Karpas-422 (cell line): ENCODE data around the gene RPS8. TPM values are rescaled to one million over a fixed set of nuclear protein-coding genes. Genes with fewer than 3 reads are reported as not detected.
"Not testable (repeated sequence)": the region's sequence is repeated elsewhere in the genome, so short reads cannot be mapped to it uniquely, and the experiment has no call there.

Experiments used
- DNase-seq: peaks from one replicate; pipeline ENCODE4 v3.0.0-alpha.2; 2015
- H2AFZ ChIP-seq: fragments of 200-600 bp; sonication (generic); 2 replicates; pipeline ENCODE4 v1.6.1; 2014; ENCODE audit warnings: antibody characterized with exemption, low read length, mixed read lengths
- H3K27ac ChIP-seq: fragments of 200-600 bp; sonication (generic); 2 replicates; pipeline ENCODE4 v1.5.1; 2014; ENCODE audit warnings: mild to moderate bottlenecking, low read length, moderate library complexity
- H3K27me3 ChIP-seq: fragments of 200-600 bp; sonication (generic); 2 replicates; pipeline ENCODE4 v1.6.1; 2014; ENCODE audit warnings: low read length, mixed read lengths
- H3K36me3 ChIP-seq: fragments of 200-600 bp; sonication (generic); 2 replicates; pipeline ENCODE4 v1.6.1; 2014; ENCODE audit warnings: low read length, mixed read lengths; ENCODE audit not compliant: insufficient read depth
- H3K4me1 ChIP-seq: fragments of 200-600 bp; sonication (generic); 2 replicates; pipeline ENCODE4 v1.6.1; 2014; ENCODE audit warnings: mild to moderate bottlenecking, low read length, mixed read lengths
- H3K4me2 ChIP-seq: fragments of 200-600 bp; sonication (generic); 2 replicates; pipeline ENCODE4 v1.6.1; 2014; ENCODE audit warnings: low read length, low read depth, mild to moderate bottlenecking; ENCODE audit not compliant: poor library complexity, severe bottlenecking
- H3K4me3 ChIP-seq: fragments of 200-600 bp; sonication (generic); 2 replicates; pipeline ENCODE4 v1.5.1; 2014; ENCODE audit warnings: mild to moderate bottlenecking, antibody characterized with exemption, low read length, mixed read lengths
- H3K79me2 ChIP-seq: fragments of 200-600 bp; sonication (generic); 2 replicates; pipeline ENCODE4 v1.6.1; 2014; ENCODE audit warnings: mild to moderate bottlenecking, low read length, mixed read lengths
- H3K9ac ChIP-seq: fragments of 200-600 bp; sonication (generic); 2 replicates; pipeline ENCODE4 v1.6.0; 2014; ENCODE audit warnings: low read length
- H3K9me2 ChIP-seq: fragments of 200-600 bp; sonication (generic), shearing (Covaris generic); replicated peaks from 2 replicates; pipeline ENCODE4 v1.6.0; 2014; ENCODE audit warnings: mild to moderate bottlenecking, low read length, moderate library complexity; ENCODE audit not compliant: insufficient read depth
- H3K9me3 ChIP-seq: fragments of 300-700, 200-600 bp; sonication (generic); 2 replicates; pipeline ENCODE4 v1.6.1; 2014; ENCODE audit warnings: low read length, mixed read lengths
- H4K20me1 ChIP-seq: fragments of 200-600 bp; sonication (generic); 2 replicates; pipeline ENCODE4 v1.6.1; 2014; ENCODE audit warnings: mild to moderate bottlenecking, antibody characterized with exemption, low read length, low read depth; ENCODE audit not compliant: insufficient read depth
- total RNA-seq: library from RNA; depleted of rRNA; stranded (reverse); fragments of >200 nt; shearing (Covaris generic); gene quantifications from 2 replicates; pipeline ENCODE4 v1.2.3, GENCODE V29; 2014; ENCODE audit warnings: low replicate concordance

Gene RPS8
- total RNA-seq, 1 experiment from 2014 or later, result 3,372 TPM

GRCh38 chr1:44808938-44809917, 33.9 kb downstream of the RPS8 start:
- peak overlapping the region; percentile 55 for H3K27ac ChIP-seq
- H3K9me2 ChIP-seq, result no peaks in the 10 kb centered on the region
- no peaks in the 10 kb centered on the region for H4K20me1 ChIP-seq
- no peaks in the 10 kb centered on the region for H3K9me3 ChIP-seq
- no peak overlapping the region for H3K4me3 ChIP-seq
- DNase-seq, result peak; percentile 62
- peaks cover 32% of the 10 kb centered on the region for H3K4me1 ChIP-seq
- H3K36me3 ChIP-seq, result peaks cover 3% of the 10 kb centered on the region; the same call in 1 of the 2 replicates
- H3K9ac ChIP-seq, result peak overlapping the region; percentile 23
- no peak overlapping the region for H2AFZ ChIP-seq
- no peaks in the 10 kb centered on the region for H3K27me3 ChIP-seq
- no peak overlapping the region for H3K4me2 ChIP-seq
- H3K79me2 ChIP-seq, result no peaks in the 10 kb centered on the region

DNA sequence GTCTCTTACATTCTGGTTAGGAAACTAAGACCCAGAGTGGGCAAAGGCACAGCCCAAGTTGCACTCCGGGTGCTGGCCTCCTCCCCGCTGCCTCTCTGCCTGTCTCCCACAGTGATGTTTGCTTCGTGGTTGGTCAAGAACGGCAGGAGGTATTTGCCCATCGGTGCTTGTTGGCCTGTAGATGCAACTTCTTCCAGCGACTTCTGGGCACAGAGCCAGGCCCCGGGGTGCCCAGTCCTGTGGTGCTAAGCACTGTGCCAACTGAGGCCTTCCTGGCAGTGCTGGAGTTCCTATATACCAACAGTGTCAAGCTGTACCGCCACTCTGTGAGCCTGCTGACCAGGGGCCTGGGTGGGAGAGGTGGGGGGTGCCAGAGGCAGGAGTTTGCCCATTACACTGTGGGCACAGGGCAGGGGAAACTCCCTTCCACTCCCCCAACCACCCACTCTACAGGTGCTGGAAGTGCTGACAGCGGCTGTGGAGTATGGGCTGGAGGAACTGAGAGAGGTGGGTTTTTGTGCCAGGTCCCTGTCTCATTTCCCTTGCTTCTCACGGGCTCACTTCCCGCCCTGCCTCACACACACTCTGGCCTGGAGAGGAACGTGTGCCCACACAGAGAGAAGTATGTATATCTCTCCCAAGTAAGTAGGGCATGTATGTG, 34.9 kb downstream of the RPS8 start:
- Histone ChIP-seq H3K36me3 (no peaks in the 10 kb centered on the region), H3K79me2 (no peaks in the 10 kb centered on the region), H3K4me1 (peaks cover 32% of the 10 kb centered on the region), H3K27ac (no peak overlapping the region), H3K4me2 (no peak overlapping the region), H2AFZ (no peak overlapping the region), H3K9ac (no peak overlapping the region), H3K4me3 (no peak overlapping the region), H3K9me2 (no peaks in the 10 kb centered on the region), H4K20me1 (no peaks in the 10 kb centered on the region), H3K9me3 (no peaks in the 10 kb centered on the region), H3K27me3 (no peaks in the 10 kb centered on the region)
- DNase-seq, result no peak

GRCh38 chr1:44810762-44811105, 35.4 kb downstream of the RPS8 start:
- H3K9ac ChIP-seq, H3K79me2 ChIP-seq, H3K9me2 ChIP-seq, H3K4me3 ChIP-seq, H3K4me2 ChIP-seq, DNase-seq, H3K27me3 ChIP-seq, H2AFZ ChIP-seq, H4K20me1 ChIP-seq, H3K9me3 ChIP-seq, H3K27ac ChIP-seq, H3K36me3 ChIP-seq: not testable (repeated sequence)
- H3K4me1 ChIP-seq, result peaks cover 32% of the 10 kb centered on the region

DNA sequence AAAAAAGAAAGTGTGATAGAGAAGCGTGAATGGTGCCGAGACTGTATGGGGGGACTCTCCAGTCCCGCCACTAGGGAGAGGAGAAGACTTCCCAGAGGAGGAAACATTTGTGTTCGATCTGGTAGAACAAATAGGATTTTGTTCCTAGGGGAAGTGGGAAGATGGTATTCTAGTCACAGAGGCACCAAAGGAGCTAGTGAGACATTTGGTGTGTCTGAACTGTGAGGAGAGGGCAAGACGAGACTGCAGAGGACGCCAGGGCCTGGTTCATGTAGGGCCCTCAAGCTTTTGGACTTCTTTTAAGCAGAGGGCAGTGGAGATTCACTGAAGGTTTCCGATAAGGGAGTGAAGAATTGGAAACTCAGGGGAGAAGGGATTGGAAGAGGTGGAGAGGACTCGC, 35.9 kb downstream of the RPS8 start:
- no peak overlapping the region for H3K4me3 ChIP-seq
- no peaks in the 10 kb centered on the region for H3K9me2 ChIP-seq
- no peak for DNase-seq
- H2AFZ ChIP-seq, result no peak overlapping the region
- no peak overlapping the region for H3K9ac ChIP-seq
- no peaks in the 10 kb centered on the region for H3K9me3 ChIP-seq
- H3K27me3 ChIP-seq, result no peaks in the 10 kb centered on the region
- H3K36me3 ChIP-seq, result no peaks in the 10 kb centered on the region
- no peaks in the 10 kb centered on the region for H4K20me1 ChIP-seq
- H3K4me2 ChIP-seq, result no peak overlapping the region
- no peaks in the 10 kb centered on the region for H3K79me2 ChIP-seq
- H3K4me1 ChIP-seq, result peaks cover 32% of the 10 kb centered on the region
- no peak overlapping the region for H3K27ac ChIP-seq

GRCh38 chr1:44812822-44813543, 37.6 kb downstream of the RPS8 start:
- no peaks in the 10 kb centered on the region for H3K79me2 ChIP-seq
- H3K9ac ChIP-seq, result no peak overlapping the region
- no peaks in the 10 kb centered on the region for H4K20me1 ChIP-seq
- H3K36me3 ChIP-seq, result no peaks in the 10 kb centered on the region
- peaks cover 18% of the 10 kb centered on the region for H3K4me1 ChIP-seq
- peak overlapping the region; percentile 65 for H3K4me2 ChIP-seq
- H3K9me2 ChIP-seq, result no peaks in the 10 kb centered on the region
- H3K27me3 ChIP-seq, result no peaks in the 10 kb centered on the region
- no peak overlapping the region for H3K27ac ChIP-seq
- H3K9me3 ChIP-seq, result no peaks in the 10 kb centered on the region
- DNase-seq, result no peak
- H2AFZ ChIP-seq, result no peak overlapping the region
- peak overlapping the region; percentile 57; the same call in 1 of the 2 replicates for H3K4me3 ChIP-seq

DNA sequence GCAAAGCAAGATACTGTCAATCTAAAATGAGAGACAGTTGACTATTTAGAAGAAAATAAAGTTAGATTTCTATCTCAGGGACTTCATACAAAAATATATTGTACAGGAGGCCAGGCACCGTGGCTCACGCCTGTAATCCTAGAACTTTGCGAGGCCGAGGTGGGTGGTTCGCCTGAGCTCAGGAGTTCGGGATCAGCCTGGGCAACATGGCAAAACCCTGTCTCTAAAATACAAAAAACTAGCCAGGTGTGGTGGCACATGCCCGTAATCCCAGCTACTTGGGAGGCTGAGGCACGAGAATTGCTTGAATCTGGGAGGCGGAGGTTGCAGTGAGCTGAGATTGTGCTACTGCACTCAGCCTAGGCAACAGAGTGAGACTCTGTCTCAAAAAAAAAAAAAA, 40.6 kb downstream of the RPS8 start:
- not testable (repeated sequence) for H3K9ac ChIP-seq, H3K4me3 ChIP-seq, H3K9me3 ChIP-seq, DNase-seq, H3K27ac ChIP-seq, H3K4me2 ChIP-seq, H3K9me2 ChIP-seq, H3K27me3 ChIP-seq, H3K36me3 ChIP-seq, H3K79me2 ChIP-seq, H4K20me1 ChIP-seq, H2AFZ ChIP-seq
- peaks cover 26% of the 10 kb centered on the region for H3K4me1 ChIP-seq

DNA sequence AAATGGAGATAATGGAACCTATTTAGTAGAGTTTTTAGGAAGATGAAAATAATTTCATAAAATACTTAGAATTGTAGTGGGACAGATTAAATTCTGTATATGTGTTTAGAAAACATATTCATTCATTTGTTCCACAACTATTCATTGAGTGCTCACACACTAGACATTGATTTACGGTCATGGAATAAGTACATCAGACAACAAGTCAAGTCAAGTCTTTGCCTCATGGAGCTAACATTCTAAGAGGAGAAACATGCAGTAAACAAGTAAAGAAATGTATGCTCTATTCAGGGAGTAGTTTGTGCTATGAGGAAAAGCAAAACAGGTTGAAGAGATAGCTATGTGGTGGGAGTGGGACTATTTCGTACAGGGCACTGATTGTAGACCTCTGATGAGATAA, 42.0 kb downstream of the RPS8 start:
- Histone ChIP-seq H4K20me1 (no peaks in the 10 kb centered on the region), H3K27me3 (no peaks in the 10 kb centered on the region), H3K9me2 (no peaks in the 10 kb centered on the region), H3K27ac (no peak overlapping the region), H3K4me1 (peaks cover 26% of the 10 kb centered on the region), H3K79me2 (no peaks in the 10 kb centered on the region), H3K4me2 (no peak overlapping the region), H3K36me3 (no peaks in the 10 kb centered on the region), H2AFZ (no peak overlapping the region), H3K9me3 (no peaks in the 10 kb centered on the region), H3K4me3 (no peak overlapping the region), H3K9ac (no peak overlapping the region)
- DNase-seq, result no peak
